PC-9 (cell line): ENCODE measurements around the gene UVRAG. TPM values are rescaled to one million over a fixed set of nuclear protein-coding genes. Genes with fewer than 3 reads are reported as not detected.
A peak's percentile ranks its signal among the peaks of the same experiment; 100 is the strongest.

ENCODE experiments used
- BruUV-seq: library from RNA; stranded (reverse); fragments of 400-500 nt; replicated peaks from 2 replicates; lab custom pipeline; 2021; lab: Mats Ljungman, UMichigan
- CTCF ChIA-PET: fragments of 300-600 bp; sonication (Branson Sonifier 250); formaldehyde crosslinking; loops from one replicate; lab custom pipeline; 2022; ENCODE audit warnings: antibody characterized with exemption; lab: Charles Lee
- POLR2A ChIA-PET: fragments of 300-600 bp; sonication (Branson Sonifier 250); formaldehyde crosslinking; loops from one replicate; lab custom pipeline; 2022; ENCODE audit warnings: antibody characterized with exemption; ENCODE audit not compliant: unreplicated experiment; lab: Charles Lee
- DNase-seq, 2 experiments: peaks; one replicate each; pipeline versions ENCODE4 v3.0.0 to v3.0.0-alpha.2; 2015 to 2022; ENCODE audit warnings: mixed read lengths in 1 of 2
- H2AFZ ChIP-seq: fragments of 200-600 bp; sonication (generic); 2 replicates; pipeline ENCODE4 v1.8.1; 2017; ENCODE audit warnings: antibody characterized with exemption
- H3F3A ChIP-seq: fragments of 200-600 bp; sonication (generic); 2 replicates; pipeline ENCODE4 v1.8.1; 2017; ENCODE audit warnings: antibody characterized with exemption, mild to moderate bottlenecking, low read depth; ENCODE audit not compliant: insufficient read depth
- H3K27ac ChIP-seq: fragments of 200-600 bp; sonication (generic); 2 replicates; pipeline ENCODE4 v1.6.1; 2016; ENCODE audit warnings: mixed run types
- H3K27me3 ChIP-seq: fragments of 200-600 bp; sonication (generic); 2 replicates; pipeline ENCODE4 v1.6.1; 2016; ENCODE audit warnings: low read depth, mixed run types; ENCODE audit not compliant: insufficient read depth
- H3K36me3 ChIP-seq: fragments of 200-600 bp; sonication (generic); 2 replicates; pipeline ENCODE4 v1.6.1; 2016; ENCODE audit warnings: low read depth, mixed run types
- H3K4me1 ChIP-seq: fragments of 200-600 bp; sonication (generic); replicated peaks from 2 replicates; pipeline ENCODE4 v1.6.1; 2016; ENCODE audit warnings: mixed run types; ENCODE audit not compliant: insufficient read depth
- H3K4me2 ChIP-seq: fragments of 200-600 bp; sonication (generic); 2 replicates; pipeline ENCODE4 v1.6.1; 2017; ENCODE audit warnings: mixed run types
- H3K4me3 ChIP-seq: fragments of 200-600 bp; sonication (generic); 2 replicates; pipeline ENCODE4 v1.6.1; 2016; ENCODE audit warnings: mixed run types
- H3K79me2 ChIP-seq: fragments of 200-600 bp; sonication (generic); 2 replicates; pipeline ENCODE4 v1.6.1; 2017; ENCODE audit warnings: low read depth, mixed run types
- H3K9me2 ChIP-seq: fragments of 200-600 bp; sonication (generic); 2 replicates; pipeline ENCODE4 v1.8.1; 2017; ENCODE audit warnings: mild to moderate bottlenecking; ENCODE audit not compliant: insufficient read depth
- H3K9me3 ChIP-seq: fragments of 200-600 bp; sonication (generic); 2 replicates; pipeline ENCODE4 v1.8.1; 2016; ENCODE audit warnings: low read depth; ENCODE audit not compliant: insufficient read depth
- H4K20me1 ChIP-seq: fragments of 200-600 bp; sonication (generic); 2 replicates; pipeline ENCODE4 v1.8.1; 2017; ENCODE audit not compliant: insufficient read depth
- CTCF ChIP-seq: fragments of 200-600 bp; sonication (generic); conservative IDR thresholded peaks from 2 replicates; pipeline ENCODE4 v1.6.1; 2017; ENCODE audit warnings: mixed run types, antibody characterized with exemption, mild to moderate bottlenecking, moderate library complexity
- EZH2 ChIP-seq: fragments of 200-600 bp; sonication (generic); IDR thresholded peaks from 2 replicates; pipeline ENCODE4 v1.8.0; 2017; ENCODE audit warnings: antibody characterized with exemption, low read depth
- intact Hi-C: fragments of 100-400 bp; cut with micrococcal nuclease; formaldehyde crosslinking; loops from one replicate; pipeline ENCODE4 v1.10.0; 2022; ENCODE audit not compliant: unreplicated experiment
- total RNA-seq: library from RNA; stranded (reverse); gene quantifications from 2 replicates; pipeline ENCODE4 v1.2.3, GENCODE V29; 2021

Gene UVRAG
- total RNA-seq, 1 experiment from 2014 or later, result 20.4 TPM

- Histone ChIP-seq H2AFZ (no peak overlapping the region), H3K27me3 (no peaks in the 10 kb centered on the region), H3K4me2 (no peak overlapping the region), H3K36me3 (no peaks in the 10 kb centered on the region), H3K9me2 (no peaks in the 10 kb centered on the region), H4K20me1 (no peaks in the 10 kb centered on the region), H3K79me2 (no peaks in the 10 kb centered on the region), H3K27ac (no peak overlapping the region), H3F3A (no peaks in the 10 kb centered on the region), H3K9me3 (peaks cover 8% of the 10 kb centered on the region; the same call in 1 of the 2 replicates), H3K4me3 (no peak overlapping the region), H3K4me1 (peaks cover 15% of the 10 kb centered on the region)
- CTCF ChIA-PET, result no interaction called here
- no peak for DNase-seq
- TF ChIP-seq EZH2 (no peak), CTCF (no peak)
- intact Hi-C loops, result no loop called here
- BruUV-seq, result no TSS peak
- POLR2A ChIA-PET, result no interaction called here
Measured at GRCh38 chr11:76044750-76045320, 229.8 kb downstream of the UVRAG start.

GRCh38 chr11:76047231-76047630 is 232.2 kb downstream of the UVRAG start:
- no peaks in the 10 kb centered on the region for H3K27me3 ChIP-seq
- ChIA-PET CTCF (no interaction called here), POLR2A (interaction anchor here (0.7 kb wide), 1 partner anchor 638 kb away, joined by 3 read pairs; no protein-coding TSS in a partner anchor)
- H3K9me2 ChIP-seq, result no peaks in the 10 kb centered on the region
- no TSS peak for BruUV-seq
- no peaks in the 10 kb centered on the region for H4K20me1 ChIP-seq
- no peaks in the 10 kb centered on the region for H3K79me2 ChIP-seq
- H2AFZ ChIP-seq, result no peak overlapping the region
- H3F3A ChIP-seq, result no peaks in the 10 kb centered on the region
- TF ChIP-seq CTCF (no peak), EZH2 (no peak)
- H3K4me3 ChIP-seq, result no peak overlapping the region
- H3K27ac ChIP-seq, result no peak overlapping the region
- no peaks in the 10 kb centered on the region for H3K36me3 ChIP-seq
- H3K4me2 ChIP-seq, result peak overlapping the region; percentile 11
- peaks cover 15% of the 10 kb centered on the region for H3K4me1 ChIP-seq
- intact Hi-C loops, result no loop called here
- no peak for DNase-seq
- H3K9me3 ChIP-seq, result peaks cover 8% of the 10 kb centered on the region; the same call in 1 of the 2 replicates

GRCh38 chr11:76047766-76048165 is 232.8 kb downstream of the UVRAG start:
- POLR2A ChIA-PET, result no interaction called here

More at GRCh38 chr11:76047766-76048165, 232.8 kb downstream of the UVRAG start:
- Histone ChIP-seq H3K4me3 (no peak overlapping the region), H3F3A (no peaks in the 10 kb centered on the region), H4K20me1 (no peaks in the 10 kb centered on the region), H3K4me1 (peaks cover 15% of the 10 kb centered on the region), H3K27ac (no peak overlapping the region), H3K9me2 (no peaks in the 10 kb centered on the region), H3K4me2 (no peak overlapping the region), H2AFZ (no peak overlapping the region), H3K27me3 (no peaks in the 10 kb centered on the region), H3K79me2 (no peaks in the 10 kb centered on the region), H3K9me3 (peaks cover 8% of the 10 kb centered on the region; the same call in 1 of the 2 replicates), H3K36me3 (no peaks in the 10 kb centered on the region)
- CTCF ChIA-PET, result no interaction called here
- BruUV-seq, result no TSS peak
- no peak for DNase-seq
- TF ChIP-seq CTCF, result no peak
- no peak for TF ChIP-seq EZH2
- intact Hi-C loops, result no loop called here
